ENCODE data around the gene LATS2.

DNA sequence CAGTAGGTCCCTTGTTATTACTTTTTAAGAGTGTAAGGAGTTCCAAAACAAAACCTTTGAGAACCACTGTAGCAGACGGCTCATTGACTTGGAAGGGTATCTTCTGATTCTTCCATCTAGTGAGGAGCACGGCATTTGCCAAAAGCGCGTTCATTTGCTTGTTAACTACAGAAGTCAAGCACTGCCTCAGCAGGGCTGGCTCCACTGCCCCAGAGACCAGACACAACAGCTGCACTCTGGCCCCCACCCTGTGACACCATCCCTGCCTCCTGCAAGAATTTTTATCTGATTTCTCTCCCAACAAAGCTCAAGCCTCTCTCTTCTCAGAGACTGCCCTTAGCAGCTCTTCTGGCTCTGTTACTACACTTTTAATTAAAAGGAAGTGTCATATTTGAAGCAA, 138.1 kb downstream of the LATS2 start:
- TF ChIP-seq, protein P1, sequence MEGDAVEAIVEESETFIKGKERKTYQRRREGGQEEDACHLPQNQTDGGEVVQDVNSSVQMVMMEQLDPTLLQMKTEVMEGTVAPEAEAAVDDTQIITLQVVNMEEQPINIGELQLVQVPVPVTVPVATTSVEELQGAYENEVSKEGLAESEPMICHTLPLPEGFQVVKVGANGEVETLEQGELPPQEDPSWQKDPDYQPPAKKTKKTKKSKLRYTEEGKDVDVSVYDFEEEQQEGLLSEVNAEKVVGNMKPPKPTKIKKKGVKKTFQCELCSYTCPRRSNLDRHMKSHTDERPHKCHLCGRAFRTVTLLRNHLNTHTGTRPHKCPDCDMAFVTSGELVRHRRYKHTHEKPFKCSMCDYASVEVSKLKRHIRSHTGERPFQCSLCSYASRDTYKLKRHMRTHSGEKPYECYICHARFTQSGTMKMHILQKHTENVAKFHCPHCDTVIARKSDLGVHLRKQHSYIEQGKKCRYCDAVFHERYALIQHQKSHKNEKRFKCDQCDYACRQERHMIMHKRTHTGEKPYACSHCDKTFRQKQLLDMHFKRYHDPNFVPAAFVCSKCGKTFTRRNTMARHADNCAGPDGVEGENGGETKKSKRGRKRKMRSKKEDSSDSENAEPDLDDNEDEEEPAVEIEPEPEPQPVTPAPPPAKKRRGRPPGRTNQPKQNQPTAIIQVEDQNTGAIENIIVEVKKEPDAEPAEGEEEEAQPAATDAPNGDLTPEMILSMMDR (IDR thresholded peaks at IDR 0.05): no peak
- TF ChIP-seq POLR2A (IDR thresholded peaks at IDR 0.05): no peak
